HL-60 (cell line): ENCODE data around the gene CAPN9.

ENCODE experiments used
- DNase-seq, 2 experiments: peaks; one replicate each; pipeline ENCODE4 v3.0.0-alpha.2; 2010 to 2020; ENCODE audit warnings: low read depth in 1 of 2, low spot score in 1 of 2
- H3K27ac ChIP-seq: fragments of 250-450 bp; sonication (Bioruptor Pico); replicated peaks from 2 replicates; pipeline ENCODE4 v1.5.1; 2020; ENCODE audit warnings: mild to moderate bottlenecking, moderate library complexity
- H3K27me3 ChIP-seq: fragments of 250-450 bp; sonication (Bioruptor Pico); 2 replicates; pipeline ENCODE4 v1.5.1; 2021; ENCODE audit warnings: mild to moderate bottlenecking, moderate library complexity; ENCODE audit not compliant: insufficient read depth, poor library complexity, severe bottlenecking
- H3K4me3 ChIP-seq: replicated peaks from 2 replicates; pipeline ENCODE4 v1.5.1; 2011; ENCODE audit warnings: mild to moderate bottlenecking, control low read depth, low read length; ENCODE audit not compliant: insufficient read depth
- CTCF ChIP-seq: IDR thresholded peaks from one replicate; pipeline ENCODE4 v1.5.1; 2011; ENCODE audit warnings: low read length, control low read depth, inconsistent platforms; ENCODE audit not compliant: insufficient read depth
- GABPA ChIP-seq: IDR thresholded peaks from 2 replicates; pipeline ENCODE4 v1.6.1; 2012; ENCODE audit warnings: low read depth
- POLR2AphosphoS5 ChIP-seq: IDR thresholded peaks from 2 replicates; pipeline ENCODE4 v1.6.1; 2012; ENCODE audit warnings: low read depth
- REST ChIP-seq: IDR thresholded peaks from 2 replicates; pipeline ENCODE4 v1.6.1; 2012; ENCODE audit warnings: low read depth; ENCODE audit not compliant: insufficient replicate concordance
- SPI1 ChIP-seq: IDR thresholded peaks from 2 replicates; pipeline ENCODE4 v1.6.1; 2012; ENCODE audit warnings: low read depth, mild to moderate bottlenecking, borderline replicate concordance

CAPN9 gene

GRCh38 chr1:230781131-230781530 is 33.9 kb downstream of the CAPN9 start:
- Histone ChIP-seq H3K27ac (no peak overlapping the region), H3K4me3 (no peak overlapping the region), H3K27me3 (no peaks in the 10 kb centered on the region)
- no peak for DNase-seq
- TF ChIP-seq REST (no peak), POLR2AphosphoS5 (no peak), GABPA (no peak), CTCF (no peak), SPI1 (no peak)

- Histone ChIP-seq H3K27ac (no peak overlapping the region), H3K27me3 (no peaks in the 10 kb centered on the region), H3K4me3 (no peak overlapping the region)
- TF ChIP-seq CTCF (no peak), REST (no peak), POLR2AphosphoS5 (no peak), SPI1 (no peak), GABPA (no peak)
- DNase-seq, result no peak
These were observed 34.4 kb downstream of the CAPN9 start for GRCh38 chr1:230781594-230781993.

GRCh38 chr1:230784163-230784562 is 37.0 kb downstream of the CAPN9 start:
- no peak overlapping the region for H3K27ac ChIP-seq
- no peak overlapping the region for H3K4me3 ChIP-seq
- DNase-seq, result no peak
- H3K27me3 ChIP-seq, result no peaks in the 10 kb centered on the region
- TF ChIP-seq SPI1, result no peak
- TF ChIP-seq GABPA, result no peak
- TF ChIP-seq CTCF, result no peak
- TF ChIP-seq REST, result no peak
- no peak for TF ChIP-seq POLR2AphosphoS5
